NCI-H748 (cell line): ENCODE data around the gene LILRA2.
"Not testable (repeated sequence)": the region's sequence is repeated elsewhere in the genome, so short reads cannot be mapped to it uniquely, and the experiment has no call there.

Experiments
- DNase-seq: peaks from one replicate; lab custom pipeline; 2025; ENCODE audit not compliant: unreplicated experiment; lab: John Stamatoyannopoulos, UW

LILRA2 gene

DNA sequence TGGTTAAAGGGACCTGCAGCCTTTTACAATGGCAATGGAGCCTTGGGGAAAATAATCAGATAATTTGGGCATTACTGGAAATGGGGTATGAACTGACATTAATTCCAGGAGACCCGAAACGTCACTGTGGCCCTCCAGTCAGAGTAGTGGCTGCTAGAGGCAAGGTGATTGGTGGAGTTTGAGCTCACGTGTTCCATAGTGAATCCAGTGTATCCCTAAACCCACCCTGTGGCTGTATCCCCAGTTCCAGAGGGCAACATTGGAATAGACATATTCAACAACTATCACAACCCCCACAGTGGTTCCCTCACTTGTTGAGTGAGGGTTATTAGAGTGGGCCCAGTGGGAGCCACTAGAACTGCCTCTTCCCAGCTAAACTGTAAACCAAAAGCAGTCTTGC lies 3.3 kb upstream of the LILRA2 start:
- no peak for DNase-seq

DNA sequence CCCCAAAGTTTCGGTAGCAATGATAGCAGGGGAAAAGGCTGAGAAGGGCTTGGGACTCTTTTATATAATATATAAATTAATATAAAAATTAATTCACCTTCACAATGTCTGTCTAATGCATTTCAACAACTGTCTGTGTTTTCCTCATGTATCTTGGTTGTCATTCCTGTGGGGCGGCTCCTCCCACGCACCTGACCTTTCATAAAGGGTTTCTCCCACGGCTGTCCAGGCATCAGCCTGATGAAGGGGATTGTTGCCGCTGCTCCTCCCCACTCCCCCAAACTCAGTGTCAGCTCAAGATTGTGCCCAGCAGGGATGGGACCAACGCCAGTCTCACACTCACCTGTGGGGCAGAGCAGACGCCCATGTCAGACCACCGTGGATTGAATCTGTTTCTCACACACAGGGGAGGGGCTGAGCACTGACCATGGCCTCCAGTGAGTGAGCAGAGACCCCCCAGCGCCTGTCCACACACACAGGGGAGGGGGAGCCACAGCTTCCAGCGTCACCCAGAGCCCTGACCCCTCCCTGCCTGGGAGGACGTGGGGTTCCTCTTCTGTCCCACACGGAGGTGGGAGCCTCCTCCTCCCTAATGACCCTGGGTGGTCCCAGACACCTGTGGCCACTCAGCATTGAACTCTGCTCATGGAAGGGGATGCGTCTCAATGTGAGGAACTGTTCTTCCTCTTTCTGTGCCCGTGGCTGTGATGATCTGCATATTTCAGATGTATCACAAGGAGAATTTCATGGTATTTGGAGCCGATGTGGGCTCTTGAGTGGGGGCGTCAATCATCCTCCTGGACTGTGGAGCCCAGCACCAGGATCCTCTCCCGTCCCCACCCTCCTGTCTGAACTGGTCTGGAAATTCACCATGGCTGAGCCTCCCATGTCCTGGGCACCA lies 1.6 kb upstream of the LILRA2 start:
- not testable (repeated sequence) for DNase-seq

DNA sequence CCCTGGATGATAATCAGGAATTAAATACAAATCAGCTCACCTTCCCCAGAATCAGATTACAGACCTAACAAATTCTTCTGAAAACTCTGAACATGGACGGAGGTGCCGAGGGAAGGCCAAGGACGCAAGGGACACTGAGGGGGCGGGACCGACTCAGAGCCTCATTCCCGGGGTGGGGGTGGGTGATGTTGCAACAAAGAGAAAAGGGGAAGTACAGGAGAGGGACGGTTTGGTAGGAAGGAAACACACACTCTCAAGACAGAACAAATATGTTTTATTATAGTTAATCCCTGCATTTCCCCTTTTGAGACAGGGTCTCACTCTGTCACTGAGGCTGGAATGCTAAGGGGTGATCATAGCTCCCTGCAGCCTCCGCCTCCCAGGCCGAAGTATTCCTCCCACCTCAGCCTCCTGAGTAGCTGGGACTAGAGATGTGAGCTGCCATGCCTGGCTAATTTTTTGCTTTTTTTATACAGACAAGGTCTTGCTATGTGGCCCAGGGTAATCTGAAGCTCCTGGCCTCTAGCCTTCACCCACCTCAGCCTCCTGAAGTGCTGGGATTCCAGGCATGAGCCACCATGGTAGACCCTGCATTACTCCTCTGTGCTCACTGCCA lies 786 bp upstream of the LILRA2 start:
- DNase-seq = no peak

DNA sequence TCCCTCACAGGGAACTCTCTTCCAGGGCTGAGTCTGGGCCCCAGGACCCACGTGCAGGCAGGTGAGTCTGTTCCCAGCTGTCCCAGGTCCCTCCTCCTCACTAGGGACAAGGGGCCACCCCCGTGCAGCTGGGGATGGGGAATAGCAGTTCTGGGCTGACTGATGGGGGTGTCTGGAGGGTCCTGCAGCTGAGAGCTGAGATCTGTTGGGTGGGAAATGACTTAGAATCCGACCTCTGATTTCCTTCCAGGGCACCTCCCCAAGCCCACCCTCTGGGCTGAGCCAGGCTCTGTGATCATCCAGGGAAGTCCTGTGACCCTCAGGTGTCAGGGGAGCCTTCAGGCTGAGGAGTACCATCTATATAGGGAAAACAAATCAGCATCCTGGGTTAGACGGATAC lies 461 bp downstream of the LILRA2 start:
- DNase-seq = no peak

DNA sequence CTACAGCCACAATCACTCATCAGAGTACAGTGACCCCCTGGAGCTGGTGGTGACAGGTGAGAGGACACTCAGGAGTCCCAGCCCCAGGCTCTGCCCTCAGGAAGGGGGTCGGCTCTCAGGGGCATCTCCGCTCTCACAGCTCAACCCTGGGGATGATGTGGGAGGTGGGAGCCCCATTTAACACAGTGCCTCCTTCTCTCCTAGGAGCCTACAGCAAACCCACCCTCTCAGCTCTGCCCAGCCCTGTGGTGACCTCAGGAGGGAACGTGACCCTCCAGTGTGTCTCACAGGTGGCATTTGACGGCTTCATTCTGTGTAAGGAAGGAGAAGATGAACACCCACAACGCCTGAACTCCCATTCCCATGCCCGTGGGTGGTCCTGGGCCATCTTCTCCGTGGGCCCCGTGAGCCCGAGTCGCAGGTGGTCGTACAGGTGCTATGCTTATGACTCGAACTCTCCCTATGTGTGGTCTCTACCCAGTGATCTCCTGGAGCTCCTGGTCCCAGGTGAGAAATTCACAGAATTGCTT lies 1.0 kb downstream of the LILRA2 start:
- DNase-seq = no peak

DNA sequence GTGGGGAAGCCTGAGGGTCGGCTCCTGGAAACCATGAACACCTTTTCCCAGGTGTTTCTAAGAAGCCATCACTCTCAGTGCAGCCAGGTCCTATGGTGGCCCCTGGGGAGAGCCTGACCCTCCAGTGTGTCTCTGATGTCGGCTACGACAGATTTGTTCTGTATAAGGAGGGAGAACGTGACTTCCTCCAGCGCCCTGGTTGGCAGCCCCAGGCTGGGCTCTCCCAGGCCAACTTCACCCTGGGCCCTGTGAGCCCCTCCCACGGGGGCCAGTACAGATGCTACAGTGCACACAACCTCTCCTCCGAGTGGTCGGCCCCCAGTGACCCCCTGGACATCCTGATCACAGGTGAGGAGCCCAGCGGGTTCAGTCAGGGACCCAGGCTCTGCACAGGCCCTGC lies 1.6 kb downstream of the LILRA2 start:
- not testable (repeated sequence) for DNase-seq

DNA sequence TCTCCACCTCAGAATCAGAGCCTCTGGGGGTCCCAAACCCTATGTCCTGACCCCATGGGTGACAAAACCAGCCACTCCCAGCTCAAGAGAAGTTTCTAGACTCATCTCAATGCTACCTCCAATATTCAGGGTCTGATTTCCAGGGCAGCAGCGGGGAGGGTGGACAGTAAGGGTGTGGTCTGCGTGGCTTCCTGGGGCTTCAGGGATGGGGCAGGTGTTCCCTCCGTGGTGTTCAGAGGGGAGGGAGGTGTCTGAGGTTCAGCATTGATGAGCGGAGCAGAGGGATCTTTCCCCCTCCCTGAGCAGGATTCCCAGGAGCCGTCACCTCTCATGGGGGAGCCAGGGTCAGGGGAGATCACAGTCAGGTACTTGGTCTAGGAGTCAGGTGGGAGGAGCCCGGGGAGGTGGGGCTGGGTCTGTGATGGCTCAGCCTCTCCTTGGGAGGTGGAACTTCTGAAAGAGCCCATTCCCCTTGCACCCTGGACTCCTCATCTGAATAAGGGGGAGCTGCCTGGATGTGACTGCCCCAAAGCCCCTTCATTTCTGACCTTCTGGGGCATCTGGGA lies 2.9 kb downstream of the LILRA2 start:
- no peak for DNase-seq

DNA sequence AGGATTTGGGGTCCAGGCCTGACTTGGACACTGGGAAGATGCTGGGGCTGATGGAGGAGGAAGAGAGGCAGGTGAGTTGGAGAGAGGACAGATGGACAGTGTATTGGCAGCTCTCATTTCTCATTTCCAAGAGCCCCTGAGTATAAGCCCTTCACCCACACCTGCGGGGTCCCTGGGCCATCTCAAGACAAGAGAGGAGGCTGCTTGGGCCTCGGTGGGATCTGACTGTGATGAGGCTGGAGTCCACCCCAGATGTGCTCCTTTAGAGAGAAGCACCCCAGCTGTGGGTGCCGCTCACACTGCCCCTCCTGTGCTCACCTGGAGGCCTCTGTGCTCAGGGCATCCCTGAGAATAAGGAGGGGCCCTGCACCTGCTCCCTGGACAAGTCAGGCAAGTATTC lies 3.7 kb downstream of the LILRA2 start:
- no peak for DNase-seq

DNA sequence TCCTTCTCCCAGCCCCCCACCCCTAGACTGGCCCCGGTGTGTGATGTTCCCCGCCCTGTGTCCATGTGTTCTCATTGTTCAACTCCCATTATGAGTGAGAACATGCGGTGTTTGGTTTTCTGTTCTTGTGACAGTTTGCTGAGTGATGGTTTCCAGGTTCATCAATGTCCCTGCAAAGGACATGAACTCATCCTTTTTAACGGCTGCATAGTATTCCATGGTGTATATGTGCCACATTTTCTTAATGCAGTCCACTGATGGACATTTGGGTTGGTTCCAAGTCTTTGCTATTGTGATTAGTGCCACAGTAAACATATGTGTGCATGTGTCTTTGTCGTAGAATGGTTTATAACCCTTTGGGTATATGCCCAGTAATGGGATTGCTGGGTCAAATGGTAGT lies 4.7 kb downstream of the LILRA2 start:
- DNase-seq = not testable (repeated sequence)

DNA sequence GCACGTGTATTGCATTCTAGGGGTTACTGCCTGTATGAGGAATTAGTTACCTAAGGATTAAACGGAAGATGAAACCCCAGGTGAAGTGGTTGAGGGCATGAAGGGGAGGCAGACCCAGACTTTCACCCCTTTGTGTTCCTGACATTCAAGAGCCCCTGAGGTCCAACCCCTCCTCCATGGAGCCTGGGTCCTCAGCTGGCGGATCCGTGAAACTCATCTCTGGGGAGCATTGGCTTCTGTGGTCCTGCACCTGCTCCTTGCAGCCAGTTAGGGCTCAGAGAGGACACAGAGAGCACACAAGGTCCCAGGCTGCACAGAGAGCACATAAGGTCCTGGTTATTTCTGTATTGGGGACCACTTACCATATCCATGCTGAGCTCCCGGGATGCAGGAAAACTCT lies 12.8 kb downstream of the LILRA2 start:
- no peak for DNase-seq

DNA sequence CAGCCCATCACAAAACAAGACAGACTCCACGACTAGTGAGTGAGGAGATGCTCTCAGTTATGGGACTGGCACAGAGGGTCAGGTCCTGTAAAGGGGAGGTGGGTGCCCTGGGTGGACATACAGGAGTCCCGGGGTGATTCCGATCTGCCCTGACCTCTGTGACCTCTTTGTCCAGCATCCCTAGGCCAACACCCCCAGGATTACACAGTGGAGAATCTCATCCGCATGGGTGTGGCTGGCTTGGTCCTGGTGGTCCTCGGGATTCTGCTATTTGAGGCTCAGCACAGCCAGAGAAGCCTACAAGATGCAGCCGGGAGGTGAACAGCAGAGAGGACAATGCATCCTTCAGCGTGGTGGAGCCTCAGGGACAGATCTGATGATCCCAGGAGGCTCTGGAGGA lies 13.4 kb downstream of the LILRA2 start:
- no peak for DNase-seq

DNA sequence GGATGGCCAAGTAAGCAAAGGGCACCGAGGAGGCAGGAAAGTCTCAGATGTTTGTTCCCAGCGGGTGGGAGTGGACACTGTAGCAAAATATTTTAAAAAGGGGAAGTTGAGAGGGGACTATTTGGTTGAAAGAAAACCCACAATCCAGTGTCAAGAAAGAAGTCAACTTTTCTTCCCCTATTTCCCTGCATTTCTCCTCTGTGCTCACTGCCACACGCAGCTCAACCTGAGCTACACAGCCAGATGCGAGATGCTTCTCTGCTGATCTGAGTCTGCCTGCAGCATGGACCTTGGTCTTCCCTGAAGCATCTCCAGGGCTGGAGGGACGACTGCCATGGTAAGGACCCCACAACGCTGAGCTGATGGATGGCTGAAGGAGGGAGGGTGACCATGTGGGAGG lies 19.9 kb downstream of the LILRA2 start, which contains the start of gene LILRA1:
LILRA1 (plus strand) TSS at position 188 of the 400 bp plus-strand sequence. CDS start 613 bp downstream, outside the sequence.
- not testable (repeated sequence) for DNase-seq

DNA sequence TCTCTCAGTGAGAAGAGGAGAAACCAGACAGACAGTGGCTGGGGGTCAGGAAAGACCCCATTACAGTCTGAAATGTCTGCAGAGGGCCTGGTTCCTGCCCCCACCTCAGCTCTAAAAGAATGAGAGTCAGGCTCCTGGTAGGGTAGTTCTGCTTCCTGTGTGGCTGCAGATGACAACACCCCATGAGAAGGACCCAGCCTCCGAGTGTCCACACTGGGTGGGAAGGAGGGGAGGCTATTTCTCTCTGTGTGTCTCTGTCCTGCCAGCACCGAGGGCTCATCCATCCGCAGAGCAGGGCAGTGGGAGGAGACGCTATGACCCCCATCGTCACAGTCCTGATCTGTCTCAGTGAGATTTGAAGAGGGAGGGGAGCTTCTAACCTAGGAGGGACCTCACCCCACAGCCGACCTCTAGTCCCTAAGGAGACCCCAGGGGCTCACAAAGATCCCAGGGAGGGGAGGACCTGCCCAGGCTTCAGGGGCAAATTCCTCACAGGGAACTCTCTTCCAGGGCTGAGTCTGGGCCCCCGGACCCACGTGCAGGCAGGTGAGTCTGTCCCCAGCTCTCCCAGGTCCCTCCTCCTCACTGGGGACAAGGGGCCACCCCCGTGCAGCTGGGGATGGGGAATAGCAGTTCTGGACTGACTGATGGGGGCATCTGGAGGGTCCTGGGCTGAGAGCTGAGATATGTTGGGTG lies 20.5 kb downstream of the LILRA2 start:
- not testable (repeated sequence) for DNase-seq

DNA sequence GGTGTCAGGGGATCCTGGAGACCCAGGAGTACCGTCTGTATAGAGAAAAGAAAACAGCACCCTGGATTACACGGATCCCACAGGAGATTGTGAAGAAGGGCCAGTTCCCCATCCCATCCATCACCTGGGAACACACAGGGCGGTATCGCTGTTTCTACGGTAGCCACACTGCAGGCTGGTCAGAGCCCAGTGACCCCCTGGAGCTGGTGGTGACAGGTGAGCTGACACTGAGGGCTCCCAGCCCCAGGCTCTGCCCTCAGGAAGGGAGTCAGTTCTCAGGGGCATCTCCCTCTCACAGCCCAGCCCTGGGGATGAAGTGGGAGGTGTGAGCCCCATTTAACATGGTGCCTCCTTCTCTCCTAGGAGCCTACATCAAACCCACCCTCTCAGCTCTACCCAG lies 21.1 kb downstream of the LILRA2 start:
- DNase-seq = no peak

DNA sequence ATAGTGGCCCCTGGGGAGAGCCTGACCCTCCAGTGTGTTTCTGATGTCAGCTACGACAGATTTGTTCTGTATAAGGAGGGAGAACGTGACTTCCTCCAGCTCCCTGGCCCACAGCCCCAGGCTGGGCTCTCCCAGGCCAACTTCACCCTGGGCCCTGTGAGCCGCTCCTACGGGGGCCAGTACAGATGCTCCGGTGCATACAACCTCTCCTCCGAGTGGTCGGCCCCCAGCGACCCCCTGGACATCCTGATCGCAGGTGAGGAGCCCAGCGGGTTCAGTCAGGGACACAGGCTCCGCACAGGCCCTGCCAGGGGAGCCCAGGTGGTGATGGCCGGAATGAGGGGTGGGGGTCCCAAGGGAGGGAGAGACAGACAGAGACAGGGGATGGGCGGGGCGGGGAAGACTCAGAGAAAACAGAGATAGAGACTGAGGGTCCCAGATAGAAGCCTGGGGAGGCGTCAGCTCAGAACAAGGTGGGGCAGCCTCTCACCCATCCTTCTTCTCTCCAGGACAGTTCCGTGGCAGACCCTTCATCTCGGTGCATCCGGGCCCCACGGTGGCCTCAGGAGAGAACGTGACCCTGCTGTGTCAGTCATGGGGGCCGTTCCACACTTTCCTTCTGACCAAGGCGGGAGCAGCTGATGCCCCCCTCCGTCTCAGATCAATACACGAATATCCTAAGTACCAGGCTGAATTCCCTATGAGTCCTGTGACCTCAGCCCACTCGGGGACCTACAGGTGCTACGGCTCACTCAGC lies 22.3 kb downstream of the LILRA2 start:
- DNase-seq = not testable (repeated sequence)

DNA sequence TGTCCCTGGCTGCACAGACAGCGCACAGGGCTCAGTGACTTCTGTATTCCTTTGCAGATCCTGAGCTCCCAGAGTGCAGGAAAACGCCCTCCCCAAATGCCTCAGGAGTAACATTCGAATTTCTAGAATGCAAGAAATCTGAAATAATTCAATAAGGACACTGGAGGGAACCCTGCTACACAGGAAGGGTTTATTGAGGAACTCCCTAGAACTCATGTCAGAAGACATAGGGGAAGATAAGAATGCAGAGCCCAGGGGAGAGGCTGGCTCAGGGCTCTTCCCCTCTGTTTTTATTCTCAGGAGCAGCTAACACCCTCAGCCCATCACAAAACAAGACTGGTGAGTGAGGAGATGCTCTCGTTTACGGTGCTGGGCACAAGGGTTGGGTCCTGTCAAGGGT lies 26.6 kb downstream of the LILRA2 start:
- no peak for DNase-seq

DNA sequence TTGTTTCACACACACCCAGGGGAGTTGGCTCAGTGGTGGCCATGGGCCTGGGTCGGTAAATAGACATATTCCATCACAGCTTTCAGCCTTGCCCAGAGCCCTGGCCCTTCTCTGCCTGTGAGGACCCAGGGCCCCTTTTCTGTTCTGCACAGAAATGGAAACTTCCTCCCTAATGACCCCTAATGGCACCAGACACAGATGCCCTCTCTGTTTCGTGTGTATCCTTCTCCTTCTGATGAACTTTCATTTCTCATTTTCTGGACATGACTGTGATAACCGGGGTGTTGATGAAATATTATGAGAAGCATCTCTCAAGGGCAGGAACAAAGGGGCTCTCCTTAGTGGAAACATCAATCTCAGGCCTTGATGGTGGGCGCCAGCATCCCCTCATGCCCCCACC lies 32.6 kb downstream of the LILRA2 start:
- no peak for DNase-seq

DNA sequence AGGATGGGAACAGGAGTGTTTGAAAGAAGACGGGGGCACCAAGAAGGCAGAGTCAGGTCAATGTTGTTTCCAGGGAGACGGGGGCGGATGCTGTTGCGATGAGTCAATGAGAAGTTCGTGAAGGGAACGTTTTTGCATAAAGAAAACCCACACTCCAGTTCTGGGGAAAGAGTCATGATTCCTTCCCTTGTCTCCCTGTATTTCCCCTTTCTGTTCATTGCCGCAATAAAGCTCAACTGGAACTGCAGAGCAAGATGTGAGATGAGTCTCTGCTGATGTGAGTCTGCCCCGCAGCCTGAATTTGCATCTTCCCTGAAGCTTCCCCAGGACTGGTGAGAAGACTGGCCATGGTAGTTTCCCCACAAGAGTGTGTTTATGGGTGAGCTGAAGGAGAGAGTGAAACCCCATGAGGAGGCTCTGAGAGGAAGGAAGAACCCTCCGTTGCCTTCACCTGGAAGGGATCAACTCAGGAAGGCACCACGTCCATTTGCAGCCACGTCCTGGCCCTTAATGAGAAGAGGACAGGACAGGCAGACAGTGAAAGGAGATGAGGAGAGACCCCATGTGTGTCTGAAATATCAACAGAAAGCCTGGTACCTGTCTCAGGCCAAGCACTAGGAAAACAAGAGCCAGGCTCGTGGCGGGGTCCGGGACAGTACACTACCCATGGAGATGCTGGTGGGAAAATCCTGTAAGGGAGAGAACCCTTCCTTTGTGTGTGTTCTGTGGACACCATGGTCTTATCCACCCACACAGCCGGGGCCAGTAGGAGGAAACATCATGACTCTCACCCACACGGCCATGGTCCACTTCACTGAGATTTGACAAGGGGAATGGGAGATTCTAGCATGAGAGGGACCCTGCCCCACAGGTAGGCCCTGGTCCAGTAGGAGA lies 33.5 kb downstream of the LILRA2 start:
- no peak for DNase-seq

DNA sequence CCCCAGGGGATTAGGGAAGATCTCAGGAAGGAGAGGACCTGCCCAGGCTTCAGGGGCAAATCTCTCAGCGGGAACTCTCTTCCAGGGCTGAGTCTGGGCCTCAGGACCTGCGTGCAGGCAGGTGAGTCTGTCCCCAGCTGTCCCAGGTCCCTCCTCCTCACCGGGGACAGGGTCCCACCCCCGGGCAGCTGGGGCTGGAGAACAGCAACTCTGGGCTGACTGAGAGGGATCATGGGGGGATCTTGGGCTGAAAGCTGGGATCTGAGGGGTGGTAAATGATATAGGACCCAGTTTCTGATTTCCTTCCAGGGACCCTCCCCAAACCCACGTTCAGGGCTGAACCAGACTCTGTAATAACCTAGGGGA lies 34.2 kb downstream of the LILRA2 start:
- no peak for DNase-seq

DNA sequence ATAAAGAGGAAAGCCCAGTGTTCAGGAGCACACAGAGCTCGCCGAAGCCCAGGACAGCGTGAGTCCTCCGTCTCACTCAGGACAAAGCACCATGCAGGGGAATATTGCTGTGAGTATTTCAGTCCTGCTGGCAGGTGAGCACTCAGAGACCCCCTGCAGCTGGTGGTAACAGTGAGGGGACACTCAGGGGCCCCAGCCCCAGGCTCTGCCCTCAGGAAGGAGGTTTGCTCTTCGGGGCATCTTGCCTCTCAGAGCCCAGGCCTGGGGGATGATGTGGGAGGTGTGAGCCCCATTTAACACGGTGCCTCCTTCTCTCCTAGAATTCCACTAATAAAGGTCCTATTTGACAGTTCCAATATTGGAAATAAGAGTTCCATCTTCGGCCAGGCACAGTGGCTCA lies 34.6 kb downstream of the LILRA2 start:
- no peak for DNase-seq
